ENCODE data around the gene SLC9A8.

- TF ChIP-seq CTCF (IDR thresholded peaks at IDR 0.05): no peak
- TF ChIP-seq NR2C2 (CRISPR knock-in tag; IDR thresholded peaks at IDR 0.05): no peak
- TF ChIP-seq RELA (CRISPR knock-in tag; IDR thresholded peaks at IDR 0.05; ENCODE audit: borderline replicate concordance): no peak
These were observed 30.5 kb downstream of the SLC9A8 start for GRCh38 chr20:49843139-49843538.
